T-cell (primary cell): ENCODE results near the gene MTA1. TPM values are rescaled to one million over a fixed set of nuclear protein-coding genes. Genes with fewer than 3 reads are reported as not detected.
A peak's percentile ranks its signal among the peaks of the same experiment; 100 is the strongest.

Experiments
- ATAC-seq, 4 experiments: fragments of 200-7000 bp in 3 of 4; fragments of 150-1000 bp in 1 of 4; cut with Tn5 transposase; replicated peaks in 1 of 4; 1 replicate in 3 of 4; 2 replicates in 1 of 4; pipeline ENCODE4 v1.10.0; 2021; ENCODE audit warnings: moderate library complexity in 3 of 4, mild to moderate bottlenecking in 2 of 4, moderate number of reproducible peaks in 1 of 4
- CTCF ChIA-PET, 2 donors: fragments of 300-600 bp; sonication (Branson Sonifier 250); formaldehyde crosslinking; loops; one replicate each; lab custom pipeline; 2022; ENCODE audit warnings: antibody characterized with exemption in 2 of 2; lab: Charles Lee
- POLR2A ChIA-PET, 2 donors: fragments of 300-600 bp; sonication (Branson Sonifier 250); formaldehyde crosslinking; loops; one replicate each; lab custom pipeline; 2022; ENCODE audit warnings: antibody characterized with exemption in 2 of 2; lab: Charles Lee
- DNase-seq, 35 experiments: peaks; one replicate each; pipeline versions ENCODE4 v3.0.0 to v3.0.0-alpha.2; 2013 to 2023
- H3K27ac ChIP-seq: one replicate; pipeline ENCODE4 v1.5.1; 2013; ENCODE audit warnings: low read length
- H3K27me3 ChIP-seq, 2 experiments: replicated peaks in 1 of 2; 1 replicate in 1 of 2; 2 replicates in 1 of 2; pipeline versions ENCODE4 v1.6.1 to v1.7.0; 2013; ENCODE audit warnings: low read length in 1 of 2, mixed read lengths in 1 of 2; ENCODE audit not compliant: control insufficient read depth in 2 of 2, insufficient read depth in 2 of 2; ENCODE audit errors: extremely low read depth in 1 of 2
- H3K36me3 ChIP-seq, 2 donors: 1 replicate in 1 of 2; 2 replicates in 1 of 2; pipeline versions ENCODE4 v1.6.1 to v1.7.0; 2013; ENCODE audit warnings: low read length in 1 of 2; ENCODE audit not compliant: control insufficient read depth in 2 of 2, insufficient read depth in 1 of 2; ENCODE audit errors: extremely low read depth in 1 of 2
- H3K4me1 ChIP-seq, 2 experiments: 1 replicate in 1 of 2; 2 replicates in 1 of 2; pipeline versions ENCODE4 v1.6.1 to v1.7.0; 2013; ENCODE audit warnings: low read length in 2 of 2, mixed read lengths in 1 of 2; ENCODE audit not compliant: insufficient read depth in 2 of 2, control insufficient read depth in 1 of 2; ENCODE audit errors: extremely low read depth in 1 of 2
- H3K4me3 ChIP-seq, 2 donors: 1 replicate in 1 of 2; 2 replicates in 1 of 2; pipeline versions ENCODE4 v1.5.1 to v1.7.0; 2013; ENCODE audit warnings: mild to moderate bottlenecking in 2 of 2, low read length in 1 of 2, moderate library complexity in 1 of 2; ENCODE audit not compliant: control insufficient read depth in 1 of 2; ENCODE audit errors: extremely low read depth in 1 of 2
- H3K9me3 ChIP-seq: 2 replicates; pipeline ENCODE4 v1.7.0; 2013
- H3K27ac Mint-ChIP-seq, 2 donors: one replicate each; pipeline ENCODE4 v1.8.0; 2020 to 2021; ENCODE audit warnings: mild to moderate bottlenecking in 2 of 2, mixed read lengths in 2 of 2
- H3K27me3 Mint-ChIP-seq, 2 donors: one replicate each; pipeline ENCODE4 v1.8.0; 2021 to 2022; ENCODE audit warnings: mixed read lengths in 2 of 2
- H3K36me3 Mint-ChIP-seq: one replicate; pipeline ENCODE4 v1.8.0; 2021; ENCODE audit warnings: mixed read lengths
- H3K4me1 Mint-ChIP-seq, 3 donors: one replicate each; pipeline ENCODE4 v1.8.0; 2020 to 2022; ENCODE audit warnings: mixed read lengths in 3 of 3, mild to moderate bottlenecking in 1 of 3
- H3K4me3 Mint-ChIP-seq, 3 donors: one replicate each; pipeline ENCODE4 v1.8.0; 2020 to 2022; ENCODE audit warnings: mild to moderate bottlenecking in 3 of 3, mixed read lengths in 3 of 3, moderate library complexity in 3 of 3
- H3K9me3 Mint-ChIP-seq, 3 donors: one replicate each; pipeline ENCODE4 v1.8.0; 2020 to 2022; ENCODE audit warnings: mixed read lengths in 3 of 3
- WGBS: methylation state at CpG from one replicate; pipeline ENCODE4 v1.1.5; 2013; ENCODE audit warnings: missing lambda C conversion rate; ENCODE audit not compliant: insufficient coverage; 5-methylcytosine and 5-hydroxymethylcytosine counted together
- total RNA-seq, 35 experiments: library from RNA in 6 of 35; stranded (reverse) in 6 of 35; fragments of 120-200 nt in 1 of 35; gene quantifications; one replicate each; pipeline versions ENCODE4 v1.2.1 to v1.2.4 and lab custom pipeline; 2013 to 2026

Gene MTA1
- total RNA-seq, 5 donors from 2014 or later (not counting 1 experiment from before 2014, with no cell fraction given), result 111 to 152 (median 141) TPM

DNA sequence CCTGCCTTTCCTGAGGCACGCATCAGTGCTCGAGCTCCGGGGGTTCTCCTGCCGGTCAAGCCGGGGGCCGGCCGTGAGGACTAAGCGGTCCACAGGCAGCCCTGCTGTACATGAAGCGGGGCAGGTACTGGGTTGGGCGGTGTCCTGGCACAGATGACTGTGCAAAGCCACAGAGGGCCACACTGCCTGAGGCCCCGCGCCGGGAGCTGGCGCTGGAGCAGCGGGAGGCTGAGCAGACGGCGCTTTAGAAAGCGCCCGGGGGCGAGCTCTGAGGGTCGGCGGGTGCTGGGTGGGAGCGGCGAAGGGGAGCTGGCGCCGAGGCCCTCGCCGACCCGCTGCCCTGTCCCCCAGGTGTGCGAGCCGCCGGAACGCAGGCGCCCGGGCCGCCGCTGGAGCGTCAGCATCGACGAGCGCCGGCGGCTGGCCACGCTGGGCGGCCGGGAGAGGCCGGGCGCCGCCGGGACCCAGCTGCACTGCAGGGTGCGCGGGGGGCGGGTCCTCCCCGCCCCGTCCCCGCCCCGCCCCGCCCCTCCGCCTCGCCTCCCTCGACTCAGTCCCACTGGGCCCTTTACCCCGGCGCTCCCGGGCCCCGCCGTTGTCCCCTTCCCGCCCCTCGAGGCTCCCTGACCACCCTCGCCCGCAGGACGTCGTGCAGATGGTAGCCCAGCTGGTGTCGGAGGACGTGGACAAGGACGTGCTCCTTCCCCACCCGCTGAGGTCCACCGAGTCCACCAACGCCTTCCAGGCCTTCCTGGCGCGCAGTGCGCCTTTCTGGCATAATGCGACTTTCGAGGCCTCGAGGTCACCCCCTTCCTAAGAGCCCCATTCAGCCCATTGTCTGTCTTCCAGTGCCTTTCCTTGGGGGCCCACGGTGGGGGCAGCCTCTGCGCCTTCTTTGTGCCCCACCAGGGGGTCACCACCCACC, 8.3 kb upstream of the MTA1 start:
- WGBS, result 18% methylated on average over 79 of the region's 86 CpGs
- peak overlapping the region; percentile 17 to 65 (median 34) for H3K4me3 Mint-ChIP-seq
- peaks cover 7 to 27% of the 10 kb centered on the region in 2 experiments for H3K4me1 ChIP-seq
- no peaks in the 10 kb centered on the region for H3K9me3 ChIP-seq
- H3K9me3 Mint-ChIP-seq, result no peaks in the 10 kb centered on the region
- H3K27me3 ChIP-seq, result peaks cover 0 to 52% of the 10 kb centered on the region in 2 experiments
- CTCF ChIA-PET, result no interaction called here
- no peak overlapping the region for H3K27ac ChIP-seq
- peaks cover 5 to 25% of the 10 kb centered on the region in 2 donors for H3K27me3 Mint-ChIP-seq
- no peaks in the 10 kb centered on the region for H3K36me3 ChIP-seq
- peak; percentile 42 to 58 (median 51) for ATAC-seq
- H3K36me3 Mint-ChIP-seq, result no peaks in the 10 kb centered on the region
- peaks cover 0 to 11% (median 9%) of the 10 kb centered on the region in 3 donors for H3K4me1 Mint-ChIP-seq
- peak overlapping the region in 1 of 2 donors; percentile 58 for H3K4me3 ChIP-seq
- peak in 3 of 35 experiments; percentile 26 to 50 (median 27) for DNase-seq
- H3K27ac Mint-ChIP-seq, result no peak overlapping the region
- POLR2A ChIA-PET, result no interaction called here

DNA sequence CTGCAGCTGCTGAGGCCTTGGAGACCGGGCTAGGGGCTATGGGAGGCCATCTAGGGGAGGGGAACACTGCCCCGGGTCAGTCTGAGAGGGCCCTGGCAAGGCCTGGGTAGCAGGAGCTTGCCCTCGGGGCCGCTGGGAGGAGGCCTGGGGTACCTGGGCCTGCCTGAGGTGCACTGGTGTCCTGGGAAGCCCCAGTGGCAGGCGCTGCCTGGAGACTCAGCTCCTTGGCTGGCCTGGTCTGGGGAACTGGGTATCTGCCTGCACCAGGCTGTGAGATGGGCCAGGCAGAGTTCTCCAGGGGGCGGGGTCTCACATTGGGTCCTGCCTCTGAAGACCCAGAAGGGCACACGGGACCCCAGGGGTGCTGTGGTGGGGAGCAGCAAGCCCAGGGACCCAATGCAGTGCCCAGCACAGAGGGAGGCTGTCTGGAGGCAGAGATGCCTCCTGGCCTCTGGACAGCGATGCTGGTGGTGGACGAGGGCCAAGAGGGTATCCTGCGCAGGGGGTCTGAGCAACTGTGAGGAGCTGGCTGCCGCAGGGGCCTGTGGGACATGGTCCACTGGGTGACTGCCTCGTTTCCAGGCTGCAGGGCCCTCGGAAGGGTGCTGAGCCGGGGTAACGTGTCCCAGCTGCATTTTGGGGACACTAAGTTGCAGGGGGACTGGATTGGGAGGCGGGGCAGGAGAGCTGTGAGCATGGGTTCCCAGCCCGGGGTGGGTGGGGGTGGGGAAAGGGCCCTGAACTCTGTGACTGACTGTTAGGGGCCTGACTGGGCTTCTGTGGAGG, 7.4 kb upstream of the MTA1 start:
- Histone ChIP-seq H3K27me3 (peaks cover 0 to 53% of the 10 kb centered on the region in 2 experiments), H3K36me3 (no peaks in the 10 kb centered on the region), H3K4me3 (no peak overlapping the region), H3K4me1 (peaks cover 7 to 27% of the 10 kb centered on the region in 2 experiments), H3K27ac (no peak overlapping the region), H3K9me3 (no peaks in the 10 kb centered on the region)
- no peak overlapping the region for H3K27ac Mint-ChIP-seq
- no peaks in the 10 kb centered on the region for H3K9me3 Mint-ChIP-seq
- peaks cover 5 to 25% of the 10 kb centered on the region in 2 donors for H3K27me3 Mint-ChIP-seq
- 84% methylated on average over 17 of the region's 17 CpGs for WGBS
- H3K36me3 Mint-ChIP-seq, result no peaks in the 10 kb centered on the region
- H3K4me1 Mint-ChIP-seq, result peaks cover 0 to 14% (median 9%) of the 10 kb centered on the region in 3 donors
- ChIA-PET POLR2A (no interaction called here), CTCF (interaction anchor here in 1 of 2 donors (0.6 kb wide), 1 partner anchor 42 kb away, joined by 4 read pairs; no protein-coding TSS in a partner anchor)
- DNase-seq (no peak), ATAC-seq (no peak)
- peak overlapping the region in 1 of 3 donors; percentile 65 for H3K4me3 Mint-ChIP-seq

DNA sequence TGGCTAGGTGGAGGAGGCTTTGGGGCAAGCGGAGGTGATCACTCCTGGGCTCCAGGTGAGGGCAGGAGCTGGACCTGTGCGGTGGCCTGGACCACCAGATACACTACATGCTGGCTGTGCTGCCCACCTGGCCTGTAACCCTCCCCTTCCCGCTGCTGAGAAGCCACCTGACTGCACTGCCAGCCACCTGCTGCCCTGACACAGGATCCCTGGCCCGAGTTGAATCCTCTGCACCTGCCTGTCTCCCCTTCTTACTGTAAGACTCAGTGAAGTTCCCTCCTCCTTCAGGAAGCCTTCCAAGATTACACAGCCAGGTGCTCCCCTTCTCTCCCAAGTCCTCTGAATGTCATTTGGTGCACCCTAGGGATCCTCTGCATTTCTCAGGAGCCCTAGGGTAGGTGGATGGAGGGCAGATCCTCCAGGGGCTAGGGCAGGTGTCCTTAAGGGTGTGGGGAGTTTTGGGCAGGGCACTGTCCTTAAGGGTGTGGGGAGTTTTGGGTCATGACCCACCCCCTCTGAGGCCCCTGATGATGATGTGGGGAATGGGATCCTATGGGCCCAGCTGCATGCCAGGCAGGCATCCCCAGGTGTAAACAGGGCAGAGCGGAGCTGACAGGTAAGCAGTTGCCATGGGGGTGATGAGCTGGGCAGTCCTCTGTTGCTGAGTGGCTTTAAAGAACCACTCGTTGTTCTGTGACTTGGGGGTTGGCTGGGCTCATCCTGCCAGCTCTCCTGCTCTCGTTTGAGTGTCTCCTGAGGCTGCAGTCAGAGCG, 6.7 kb upstream of the MTA1 start:
- Mint-ChIP-seq H3K36me3 (no peaks in the 10 kb centered on the region), H3K4me3 (peak overlapping the region in 2 of 3 donors; percentile 24 to 40), H3K4me1 (peaks cover 0 to 14% (median 9%) of the 10 kb centered on the region in 3 donors), H3K27me3 (peaks cover 5 to 25% of the 10 kb centered on the region in 2 donors), H3K9me3 (no peaks in the 10 kb centered on the region), H3K27ac (no peak overlapping the region)
- Histone ChIP-seq H3K4me3 (no peak overlapping the region), H3K27me3 (peaks cover 0 to 58% of the 10 kb centered on the region in 2 experiments), H3K36me3 (no peaks in the 10 kb centered on the region), H3K4me1 (peaks cover 7 to 27% of the 10 kb centered on the region in 2 experiments), H3K27ac (no peak overlapping the region), H3K9me3 (no peaks in the 10 kb centered on the region)
- 85% methylated on average over 4 of the region's 8 CpGs for WGBS
- ATAC-seq (no peak), DNase-seq (no peak)
- ChIA-PET POLR2A (no interaction called here), CTCF (no interaction called here)

DNA sequence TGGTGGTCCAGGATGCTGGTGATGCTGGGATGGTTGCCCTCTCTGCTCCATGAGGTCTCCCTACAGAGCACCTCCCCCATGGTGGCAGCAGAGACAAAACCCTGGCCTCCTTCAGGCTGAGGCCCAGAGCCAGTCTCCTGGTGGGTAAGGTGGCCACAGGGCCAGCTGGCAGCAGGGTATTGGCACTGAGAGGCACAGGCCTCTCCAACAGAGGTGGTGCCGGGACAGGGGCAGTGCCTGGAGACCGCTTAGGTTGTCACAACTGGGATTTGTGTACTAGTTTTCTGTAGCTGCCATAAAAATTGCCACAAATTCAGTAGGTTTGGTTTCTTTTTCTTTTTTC, 6.1 kb upstream of the MTA1 start:
- H3K4me1 Mint-ChIP-seq, result peaks cover 3 to 14% (median 10%) of the 10 kb centered on the region in 3 donors
- H3K27me3 ChIP-seq, result peaks cover 0 to 64% of the 10 kb centered on the region in 2 experiments
- no peaks in the 10 kb centered on the region for H3K36me3 ChIP-seq
- no peak overlapping the region for H3K27ac Mint-ChIP-seq
- no peak overlapping the region for H3K4me3 ChIP-seq
- no peak for DNase-seq
- peaks cover 7 to 27% of the 10 kb centered on the region in 2 experiments for H3K4me1 ChIP-seq
- no peaks in the 10 kb centered on the region for H3K9me3 Mint-ChIP-seq
- WGBS, result 100% methylated on average over 2 of the region's 2 CpGs
- ATAC-seq, result no peak
- H3K4me3 Mint-ChIP-seq, result peak overlapping the region in 1 of 3 donors; percentile 40
- H3K27ac ChIP-seq, result no peak overlapping the region
- ChIA-PET POLR2A (no interaction called here), CTCF (interaction anchor here in 1 of 2 donors (0.6 kb wide), 1 partner anchor 19 kb away, joined by 3 read pairs; no protein-coding TSS in a partner anchor)
- no peaks in the 10 kb centered on the region for H3K36me3 Mint-ChIP-seq
- peaks cover 5 to 25% of the 10 kb centered on the region in 2 donors for H3K27me3 Mint-ChIP-seq
- H3K9me3 ChIP-seq, result no peaks in the 10 kb centered on the region

DNA sequence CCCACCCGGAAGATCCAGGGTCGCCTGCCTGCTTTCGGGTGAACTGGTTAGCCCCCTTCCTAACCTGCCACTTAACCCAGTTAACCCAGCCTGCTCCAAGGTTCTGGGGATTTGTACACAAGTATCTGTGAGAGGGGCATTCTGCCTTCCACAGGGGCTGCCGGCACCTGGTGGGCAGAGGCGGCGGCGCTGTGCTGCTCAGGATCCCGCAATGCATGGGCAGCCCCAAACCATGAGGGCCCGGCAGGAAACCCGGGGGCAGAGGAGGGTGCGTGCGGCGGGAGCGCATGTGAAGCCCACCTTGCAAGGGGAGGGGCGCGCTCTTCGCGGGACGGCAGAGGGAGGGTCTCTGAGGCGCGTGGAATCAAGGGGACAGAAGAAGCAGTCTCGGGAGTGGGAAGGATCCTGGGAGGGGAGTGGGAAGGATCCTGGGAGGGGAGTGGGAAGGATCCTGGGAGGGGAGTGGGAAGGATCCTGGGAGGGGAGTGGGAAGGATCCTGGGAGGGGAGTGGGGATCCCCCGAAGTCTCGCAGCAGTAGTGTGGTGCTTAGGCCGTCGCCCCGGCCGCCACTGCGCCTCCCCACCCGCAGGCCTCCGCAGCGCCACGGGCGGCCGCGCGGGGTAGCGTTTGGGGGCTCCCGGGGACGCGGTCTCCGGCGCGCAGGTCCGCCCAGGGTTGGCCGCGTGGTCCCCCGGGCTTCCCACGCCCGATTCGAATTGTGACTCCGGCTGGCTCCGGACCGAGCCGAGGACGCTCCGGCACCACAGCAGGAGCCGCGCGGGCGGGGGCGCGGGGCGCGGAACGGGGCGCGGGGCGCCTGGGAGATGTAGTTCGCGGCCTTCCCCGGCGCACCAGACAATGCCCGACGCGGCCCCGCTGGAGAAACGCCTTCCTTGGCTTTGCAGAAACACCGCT, 4.9 kb upstream of the MTA1 start:
- H3K27ac Mint-ChIP-seq, result peak overlapping the region in 1 of 2 donors; percentile 68
- POLR2A ChIA-PET, result no interaction called here
- DNase-seq (peak; percentile 24 to 76 (median 49)), ATAC-seq (peak; percentile 76 to 81 (median 80))
- H3K4me3 Mint-ChIP-seq, result peak overlapping the region; percentile 64 to 75 (median 68)
- CTCF ChIA-PET, result no interaction called here
- peaks cover 5 to 25% of the 10 kb centered on the region in 2 donors for H3K27me3 Mint-ChIP-seq
- H3K27me3 ChIP-seq, result peaks cover 0 to 70% of the 10 kb centered on the region in 2 experiments
- no peak overlapping the region for H3K27ac ChIP-seq
- peak overlapping the region; percentile 19 to 56 for H3K4me3 ChIP-seq
- no peaks in the 10 kb centered on the region for H3K36me3 ChIP-seq
- H3K4me1 ChIP-seq, result peaks cover 7 to 35% of the 10 kb centered on the region in 2 experiments
- no peaks in the 10 kb centered on the region for H3K9me3 ChIP-seq
- no peaks in the 10 kb centered on the region for H3K9me3 Mint-ChIP-seq
- H3K4me1 Mint-ChIP-seq, result peaks cover 8 to 18% (median 15%) of the 10 kb centered on the region in 3 donors
- no peaks in the 10 kb centered on the region for H3K36me3 Mint-ChIP-seq
- WGBS, result 11% methylated on average over 76 of the region's 79 CpGs
